GM12873 (cell line): Measurements from ENCODE around the gene C7orf33.
A peak's percentile ranks its signal among the peaks of the same experiment; 100 is the strongest.

ENCODE experiments used
- TF ChIP-seq, protein P1 (sequence below): IDR thresholded peaks from 2 replicates; pipeline ENCODE4 v1.5.1; 2012; ENCODE audit warnings: low read depth, mild to moderate bottlenecking, moderate library complexity, low read length, control low read depth; ENCODE audit not compliant: insufficient read depth; ENCODE audit errors: missing control alignments

C7orf33 gene

DNA sequence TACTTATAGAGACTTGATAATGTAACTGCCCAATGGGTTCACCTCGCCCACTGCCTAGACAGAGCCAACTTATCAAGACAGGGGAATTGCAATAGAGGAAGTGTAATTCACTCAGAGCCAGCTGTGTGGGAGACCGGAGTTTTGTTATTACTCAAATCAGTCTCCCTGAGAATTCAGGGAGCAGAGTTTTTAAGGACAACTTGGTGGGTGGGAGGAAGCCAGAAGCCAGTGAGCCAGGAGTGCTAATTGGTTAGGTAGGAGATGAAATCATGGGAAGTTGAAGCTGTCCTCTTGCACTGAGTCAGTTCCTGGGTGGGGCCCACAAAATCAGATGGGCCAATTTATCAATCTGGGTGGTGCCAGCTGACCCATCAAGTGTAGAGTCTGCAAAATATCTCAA is 20.1 kb upstream of the C7orf33 start:
- TF ChIP-seq, protein P1, sequence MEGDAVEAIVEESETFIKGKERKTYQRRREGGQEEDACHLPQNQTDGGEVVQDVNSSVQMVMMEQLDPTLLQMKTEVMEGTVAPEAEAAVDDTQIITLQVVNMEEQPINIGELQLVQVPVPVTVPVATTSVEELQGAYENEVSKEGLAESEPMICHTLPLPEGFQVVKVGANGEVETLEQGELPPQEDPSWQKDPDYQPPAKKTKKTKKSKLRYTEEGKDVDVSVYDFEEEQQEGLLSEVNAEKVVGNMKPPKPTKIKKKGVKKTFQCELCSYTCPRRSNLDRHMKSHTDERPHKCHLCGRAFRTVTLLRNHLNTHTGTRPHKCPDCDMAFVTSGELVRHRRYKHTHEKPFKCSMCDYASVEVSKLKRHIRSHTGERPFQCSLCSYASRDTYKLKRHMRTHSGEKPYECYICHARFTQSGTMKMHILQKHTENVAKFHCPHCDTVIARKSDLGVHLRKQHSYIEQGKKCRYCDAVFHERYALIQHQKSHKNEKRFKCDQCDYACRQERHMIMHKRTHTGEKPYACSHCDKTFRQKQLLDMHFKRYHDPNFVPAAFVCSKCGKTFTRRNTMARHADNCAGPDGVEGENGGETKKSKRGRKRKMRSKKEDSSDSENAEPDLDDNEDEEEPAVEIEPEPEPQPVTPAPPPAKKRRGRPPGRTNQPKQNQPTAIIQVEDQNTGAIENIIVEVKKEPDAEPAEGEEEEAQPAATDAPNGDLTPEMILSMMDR: no peak

DNA sequence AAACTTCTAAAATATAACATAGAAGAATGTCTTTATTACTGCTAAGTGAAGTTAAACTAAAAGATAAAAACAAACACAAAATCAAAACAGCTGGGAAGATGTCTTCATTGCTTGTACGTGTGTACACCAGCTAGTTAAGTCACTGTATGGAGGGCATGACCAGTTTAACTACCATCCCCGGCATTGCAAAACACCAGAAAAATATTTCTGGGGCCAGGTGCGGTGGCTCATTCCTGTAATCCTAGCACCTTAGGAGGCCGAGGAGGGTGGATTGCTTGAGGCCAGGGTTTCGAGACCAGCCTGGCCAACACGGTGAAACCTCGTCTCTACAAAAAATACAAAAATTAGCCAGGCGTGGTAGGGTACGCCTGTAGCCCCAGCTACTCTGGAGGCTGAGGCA is 19.2 kb upstream of the C7orf33 start:
- TF ChIP-seq, protein P1: no peak

DNA sequence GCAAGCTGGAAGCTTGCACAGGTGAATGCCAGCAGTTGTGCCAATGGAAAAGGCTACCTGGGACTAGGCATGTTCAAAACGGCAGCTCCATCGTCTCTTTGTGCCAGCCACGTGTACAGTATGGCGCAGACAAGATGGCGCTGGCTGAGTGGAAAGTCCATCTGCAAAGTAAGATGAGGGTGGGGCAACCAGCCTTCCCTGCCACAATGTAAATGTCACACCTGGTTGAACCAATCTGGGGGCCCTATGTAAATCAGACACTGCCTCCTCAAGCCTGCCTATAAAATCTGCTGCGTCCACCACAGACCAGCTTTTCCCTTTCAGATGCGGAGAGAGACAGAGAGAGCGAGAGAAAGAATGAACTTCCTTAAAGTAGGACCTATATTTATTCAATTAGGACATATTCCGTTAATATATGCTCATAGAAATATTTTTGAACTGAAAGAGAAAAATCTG is 18.5 kb upstream of the C7orf33 start:
- TF ChIP-seq, protein P1: no peak

DNA sequence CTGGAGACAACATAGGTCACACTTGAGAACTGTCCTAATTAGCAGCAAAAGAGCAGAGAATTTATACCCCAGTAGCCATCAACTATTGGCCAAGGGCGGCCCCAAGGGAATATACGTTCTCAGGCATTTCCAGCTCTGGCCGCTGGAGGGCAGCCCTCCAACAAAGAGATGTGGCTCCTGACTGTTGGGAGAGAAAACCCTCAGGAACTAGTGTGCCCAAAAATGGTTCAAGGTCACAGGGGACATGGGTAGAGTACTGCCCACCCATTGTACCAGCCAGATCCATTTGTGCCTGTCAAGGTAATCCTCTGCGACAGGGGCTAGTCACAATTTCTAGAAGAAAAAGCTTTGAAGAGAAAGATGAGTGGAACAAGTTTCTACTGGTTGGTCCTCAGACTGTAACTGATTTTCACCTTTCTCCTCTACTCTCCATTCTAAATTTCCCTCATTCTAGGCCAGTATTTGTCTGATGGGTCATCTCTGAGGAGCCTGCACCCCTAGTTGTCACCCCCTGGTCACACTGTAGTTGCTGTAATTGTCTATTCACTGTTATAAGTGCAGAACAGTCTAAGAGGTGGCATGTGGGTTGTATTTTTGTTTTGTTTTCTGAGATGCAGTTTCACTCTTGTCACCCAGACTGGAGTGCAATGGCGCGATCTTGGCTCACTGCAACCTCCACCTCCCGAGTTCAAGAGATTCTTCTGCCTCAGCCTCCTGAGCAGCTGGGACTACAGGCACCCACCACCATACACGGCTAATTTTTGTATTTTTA is 14.7 kb upstream of the C7orf33 start:
- TF ChIP-seq, protein P1: peak; percentile 91

DNA sequence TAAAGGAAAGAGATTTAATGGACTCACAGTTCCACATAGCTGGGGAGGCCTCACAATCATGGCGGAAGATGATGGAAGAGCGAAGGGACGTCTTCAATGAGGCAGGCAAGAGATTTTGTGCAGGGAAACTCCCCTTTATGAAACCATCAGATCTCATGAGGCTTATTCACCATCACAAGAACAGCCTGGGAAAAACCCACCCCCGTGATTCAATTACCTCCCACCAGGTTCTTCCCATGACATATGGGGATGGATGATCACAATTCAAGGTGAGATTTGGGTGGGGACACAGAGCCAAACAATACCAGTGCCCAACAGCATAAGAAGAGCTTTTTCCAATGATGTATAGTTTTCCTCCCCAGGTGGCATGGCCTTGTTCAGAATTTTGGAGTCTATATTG is 11.2 kb upstream of the C7orf33 start:
- TF ChIP-seq, protein P1: no peak

DNA sequence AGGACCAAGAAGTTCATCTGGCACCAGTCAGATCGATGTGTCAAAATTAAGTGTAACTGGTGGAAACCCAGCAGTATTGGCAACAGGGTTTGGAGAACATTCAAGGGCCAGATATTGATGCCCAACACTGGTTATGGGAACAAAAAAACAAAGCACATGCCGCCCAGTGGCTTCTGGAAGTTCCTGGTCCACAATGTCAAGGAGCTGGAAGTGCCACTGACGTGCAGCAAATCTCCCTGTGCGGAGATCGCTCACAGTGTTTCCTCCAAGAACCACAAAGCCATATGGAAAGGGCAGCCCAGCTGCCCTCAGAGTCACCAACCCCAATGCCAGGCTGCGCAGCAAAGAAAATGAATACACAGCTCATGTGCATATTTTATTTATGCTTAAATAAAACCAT is 10.1 kb upstream of the C7orf33 start:
- TF ChIP-seq, protein P1: no peak

DNA sequence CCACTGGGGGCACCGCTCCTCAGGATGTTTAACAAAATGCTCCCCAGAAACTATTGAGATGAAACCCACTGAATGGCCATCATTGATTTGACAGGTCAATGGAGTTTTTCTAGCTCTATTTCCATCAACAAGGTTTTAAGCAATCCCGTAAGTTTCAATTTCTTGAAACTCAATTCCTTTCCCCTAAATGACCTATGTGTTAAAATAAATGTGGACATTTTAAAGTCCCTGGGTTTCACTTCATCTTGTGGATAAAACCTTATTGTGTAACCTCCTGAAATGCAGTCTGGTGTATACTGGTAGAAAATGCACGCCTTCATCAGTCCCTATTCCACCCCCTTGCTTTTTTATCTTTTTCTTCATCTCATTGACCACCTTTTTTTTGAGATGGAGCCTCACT is 8.9 kb upstream of the C7orf33 start:
- TF ChIP-seq, protein P1: no peak
